H1 (cell line): ENCODE measurements around the gene ULK1. TPM values are rescaled to one million over a fixed set of nuclear protein-coding genes. Genes with fewer than 3 reads are reported as not detected.

Experiments
- CTCF ChIA-PET: fragments of 300-600 bp; sonication (Branson Sonifier 250); formaldehyde crosslinking; loops from one replicate; lab custom pipeline; 2021; ENCODE audit not compliant: partially characterized antibody; lab: Charles Lee
- POLR2A ChIA-PET: fragments of 300-600 bp; sonication (Branson Sonifier 250); formaldehyde crosslinking; loops from one replicate; lab custom pipeline; 2021; ENCODE audit warnings: inconsistent platforms; ENCODE audit not compliant: partially characterized antibody; lab: Charles Lee
- DNase-seq, 2 experiments: peaks; one replicate each; pipeline versions ENCODE4 v3.0.0 to v3.0.0-alpha.2; 2010 to 2022; ENCODE audit warnings: low spot score in 2 of 2, low read depth in 1 of 2, mixed read lengths in 1 of 2
- FAIRE-seq: peaks from 2 replicates; lab custom pipeline; 2011; peaks lifted over from hg19 to GRCh38; lab: Jason Lieb, UNC
- H2AFZ ChIP-seq: 2 replicates; pipeline ENCODE4 v1.8.1; 2012; ENCODE audit warnings: low read length, inconsistent platforms
- H2AK5ac ChIP-seq: 2 replicates; pipeline ENCODE4 v1.6.1; 2013; ENCODE audit warnings: low read depth, low read length
- H2BK120ac ChIP-seq: replicated peaks from 2 replicates; pipeline ENCODE3; 2013; ENCODE audit warnings: low read depth, low read length, inconsistent platforms
- H2BK12ac ChIP-seq: 2 replicates; pipeline ENCODE4 v1.6.1; 2013; ENCODE audit warnings: low read depth, low read length
- H2BK15ac ChIP-seq: 2 replicates; pipeline ENCODE4 v1.6.1; 2013; ENCODE audit warnings: low read length
- H2BK20ac ChIP-seq: 2 replicates; pipeline ENCODE4 v1.6.1; 2013; ENCODE audit warnings: low read length
- H2BK5ac ChIP-seq: 2 replicates; pipeline ENCODE4 v1.6.1; 2013; ENCODE audit warnings: low read depth, low read length
- H3K14ac ChIP-seq: 2 replicates; pipeline ENCODE4 v1.6.1; 2013; ENCODE audit warnings: inconsistent platforms; ENCODE audit not compliant: insufficient read length
- H3K18ac ChIP-seq: 2 replicates; pipeline ENCODE4 v1.6.1; 2013; ENCODE audit warnings: low read length; ENCODE audit errors: extremely low read depth
- H3K23ac ChIP-seq: 2 replicates; pipeline ENCODE4 v1.6.1; 2013; ENCODE audit warnings: inconsistent platforms; ENCODE audit not compliant: insufficient read length
- H3K23me2 ChIP-seq: 2 replicates; pipeline ENCODE4 v1.6.1; 2013; ENCODE audit warnings: low read depth, low read length
- H3K27ac ChIP-seq: 2 replicates; pipeline ENCODE4 v1.6.1; 2011; ENCODE audit warnings: low read depth, low read length, inconsistent platforms
- H3K27me3 ChIP-seq, 4 experiments: replicated peaks in 1 of 4; 1 replicate in 1 of 4; 2 replicates in 3 of 4; pipeline versions ENCODE4 v1.6.1 to v1.8.1; 2011 to 2013; ENCODE audit warnings: low read length in 3 of 4, mild to moderate bottlenecking in 3 of 4, inconsistent platforms in 2 of 4, mixed read lengths in 2 of 4, moderate library complexity in 1 of 4; ENCODE audit not compliant: control insufficient read depth in 3 of 4, insufficient read depth in 3 of 4; ENCODE audit errors: extremely low read depth in 1 of 4
- H3K36me3 ChIP-seq, 4 experiments: 2 replicates each; pipeline versions ENCODE4 v1.6.1 to v1.8.1; 2011 to 2013; ENCODE audit warnings: mild to moderate bottlenecking in 4 of 4, low read length in 3 of 4, moderate library complexity in 2 of 4, control low read depth in 1 of 4, inconsistent platforms in 1 of 4; ENCODE audit not compliant: insufficient read depth in 4 of 4, control insufficient read depth in 2 of 4
- H3K4ac ChIP-seq: replicated peaks from 2 replicates; pipeline ENCODE3; 2013; ENCODE audit warnings: low read length, low read depth, mixed read lengths, inconsistent platforms; ENCODE audit not compliant: insufficient read length
- H3K4me1 ChIP-seq, 4 experiments: replicated peaks in 1 of 4; 1 replicate in 1 of 4; 2 replicates in 3 of 4; pipeline versions ENCODE4 v1.6.1 to v1.8.1; 2011 to 2013; ENCODE audit warnings: low read length in 3 of 4, inconsistent platforms in 2 of 4, mixed read lengths in 1 of 4; ENCODE audit not compliant: insufficient read depth in 4 of 4, control insufficient read depth in 3 of 4
- H3K4me2 ChIP-seq, 2 experiments: 2 replicates each; pipeline versions ENCODE4 v1.6.1 to v1.8.1; 2011 to 2013; ENCODE audit warnings: low read depth in 2 of 2, low read length in 2 of 2, control low read depth in 1 of 2, inconsistent platforms in 1 of 2, mild to moderate bottlenecking in 1 of 2; ENCODE audit not compliant: insufficient read depth in 1 of 2
- H3K4me3 ChIP-seq, 4 experiments: fragments of 200-600, 300-600 bp in 1 of 4; sonication (generic), shearing (Covaris generic), sonication (Bioruptor Twin) in 1 of 4; 2 replicates each; pipeline versions ENCODE4 v1.5.1 to v1.8.1; 2011 to 2016; ENCODE audit warnings: low read length in 4 of 4, low read depth in 3 of 4, control low read depth in 2 of 4, inconsistent platforms in 2 of 4, mild to moderate bottlenecking in 2 of 4, mixed read lengths in 1 of 4, moderate library complexity in 1 of 4; ENCODE audit not compliant: insufficient read depth in 2 of 4; ENCODE audit errors: extremely low read depth in 1 of 4
- H3K56ac ChIP-seq: replicated peaks from 2 replicates; pipeline ENCODE3; 2013; ENCODE audit warnings: low read depth, mild to moderate bottlenecking, mixed read lengths, low read length, inconsistent platforms; ENCODE audit not compliant: insufficient read length
- H3K79me1 ChIP-seq: 2 replicates; pipeline ENCODE4 v1.6.1; 2013; ENCODE audit warnings: low read depth, low read length, control low read depth
- H3K79me2 ChIP-seq, 2 experiments: 2 replicates each; pipeline versions ENCODE4 v1.6.1 to v1.8.1; 2012 to 2013; ENCODE audit warnings: low read length in 2 of 2, mild to moderate bottlenecking in 2 of 2, inconsistent platforms in 1 of 2; ENCODE audit not compliant: insufficient read depth in 2 of 2, control insufficient read depth in 1 of 2
- H3K9ac ChIP-seq, 4 experiments: replicated peaks in 1 of 4; 1 replicate in 1 of 4; 2 replicates in 3 of 4; pipeline versions ENCODE4 v1.6.1 to v1.8.1; 2011 to 2013; ENCODE audit warnings: low read depth in 3 of 4, low read length in 3 of 4, control low read depth in 2 of 4, mild to moderate bottlenecking in 2 of 4, moderate library complexity in 2 of 4, inconsistent platforms in 1 of 4; ENCODE audit errors: extremely low read depth in 1 of 4
- H3K9me3 ChIP-seq, 2 experiments: 2 replicates each; pipeline versions ENCODE4 v1.6.1 to v1.8.1; 2012 to 2013; ENCODE audit warnings: mild to moderate bottlenecking in 2 of 2, moderate library complexity in 2 of 2, control low read depth in 1 of 2, inconsistent platforms in 1 of 2, low read depth in 1 of 2, low read length in 1 of 2, mixed read lengths in 1 of 2; ENCODE audit not compliant: insufficient read depth in 2 of 2
- H4K20me1 ChIP-seq, 2 experiments: replicated peaks in 1 of 2; 2 replicates each; pipeline versions ENCODE3 to v1.8.1; 2011 to 2013; ENCODE audit warnings: inconsistent platforms in 2 of 2, low read length in 2 of 2, mild to moderate bottlenecking in 1 of 2; ENCODE audit not compliant: insufficient read depth in 2 of 2, control insufficient read depth in 1 of 2
- H4K5ac ChIP-seq: 2 replicates; pipeline ENCODE4 v1.6.1; 2013; ENCODE audit warnings: low read length, low read depth, mixed read lengths, inconsistent platforms; ENCODE audit not compliant: insufficient read length
- H4K8ac ChIP-seq: 2 replicates; pipeline ENCODE4 v1.8.0; 2013; ENCODE audit warnings: mild to moderate bottlenecking, moderate library complexity, low read length, inconsistent platforms; ENCODE audit not compliant: insufficient read depth; ENCODE audit errors: extremely low read depth
- H4K91ac ChIP-seq: replicated peaks from 2 replicates; pipeline ENCODE3; 2013; ENCODE audit warnings: low read length, mixed read lengths, inconsistent platforms; ENCODE audit not compliant: insufficient read length
- BRCA1 ChIP-seq: IDR thresholded peaks from 2 replicates; pipeline ENCODE4 v1.6.1; 2012; ENCODE audit warnings: low read depth, low read length, improper control_type of control experiment
- CHD2 ChIP-seq: IDR thresholded peaks from 2 replicates; pipeline ENCODE4 v1.6.1; 2012; ENCODE audit warnings: low read length, improper control_type of control experiment
- EP300 ChIP-seq, 2 experiments: IDR thresholded peaks; 1 replicate in 1 of 2; 2 replicates in 1 of 2; pipeline ENCODE4 v1.6.1; 2011 to 2012; ENCODE audit warnings: low read depth in 2 of 2, low read length in 2 of 2, mild to moderate bottlenecking in 2 of 2, borderline replicate concordance in 1 of 2, inconsistent platforms in 1 of 2, moderate library complexity in 1 of 2
- NANOG ChIP-seq: IDR thresholded peaks from 2 replicates; pipeline ENCODE4 v1.6.1; 2011; ENCODE audit warnings: low read length, low read depth, mild to moderate bottlenecking, inconsistent platforms; ENCODE audit not compliant: insufficient read depth, poor library complexity, severe bottlenecking
- RFX5 ChIP-seq: IDR thresholded peaks from 2 replicates; pipeline ENCODE4 v1.6.1; 2011; ENCODE audit warnings: low read depth, low read length, improper control_type of control experiment, borderline replicate concordance
- SIRT6 ChIP-seq: IDR thresholded peaks from one replicate; pipeline ENCODE4 v1.7.1; 2012; ENCODE audit warnings: low read length, inconsistent platforms
- SP1 ChIP-seq: IDR thresholded peaks from 2 replicates; pipeline ENCODE4 v1.6.1; 2011; ENCODE audit warnings: low read depth, low read length
- SRF ChIP-seq: IDR thresholded peaks from 2 replicates; pipeline ENCODE4 v1.6.1; 2011; ENCODE audit warnings: mild to moderate bottlenecking, low read depth, low read length, moderate library complexity
- TBP ChIP-seq: IDR thresholded peaks from 2 replicates; pipeline ENCODE4 v1.6.1; 2011; ENCODE audit warnings: low read depth, low read length, improper control_type of control experiment
- TEAD4 ChIP-seq: IDR thresholded peaks from 2 replicates; pipeline ENCODE4 v1.6.1; 2012; ENCODE audit warnings: low read depth, low read length, inconsistent platforms, mixed read lengths
- YY1 ChIP-seq: IDR thresholded peaks from 2 replicates; pipeline ENCODE4 v1.6.1; 2011; ENCODE audit warnings: low read depth, mild to moderate bottlenecking, low read length
- WGBS, 2 experiments: shearing (Covaris generic) in 1 of 2; methylation state at CpG; one replicate each; pipeline versions ENCODE4 v1.1.6 to v1.1.7; 2013 to 2015; ENCODE audit warnings: low lambda C conversion rate in 2 of 2, mixed read lengths in 2 of 2, inconsistent platforms in 1 of 2, low coverage in 1 of 2, missing lambda C conversion rate in 1 of 2; ENCODE audit not compliant: insufficient replicate concordance in 2 of 2, insufficient coverage in 1 of 2, insufficient read length in 1 of 2; ENCODE audit errors: extremely low coverage in 1 of 2, missing lambda C conversion rate in 1 of 2; 5-methylcytosine and 5-hydroxymethylcytosine counted together
- polyA plus RNA-seq, 7 experiments: library from polyadenylated mRNA; depleted of rRNA in 3 of 7; stranded (reverse) in 5 of 7; unstranded in 2 of 7; fragments of >200 nt in 5 of 7; fragments of 200-250 nt in 2 of 7; gene quantifications; 1 replicate in 5 of 7; 2 replicates in 1 of 7; 4 replicates in 1 of 7; pipeline versions ENCODE4 v1.2.1 to v1.2.3, GENCODE V29; 2011 to 2013; ENCODE audit warnings: missing spikeins in 2 of 7, mixed read lengths in 2 of 7
- total RNA-seq: library from RNA; stranded (reverse); fragmentation: NEBNext Ultra II Directional; extraction: Animal tissue kit (Norgen Biotek cat#: 25700); gene quantifications from 2 replicates; pipeline ENCODE4 v1.2.1, GENCODE V29; 2021

Gene ULK1
- total and polyA plus RNA-seq, 2 of the 8 experiments (the other 6 are each of a cell fraction or from before 2014, with no cell fraction given): 13.0 to 44.1 TPM

GRCh38 chr12:131904346-131904745, 9.9 kb downstream of the ULK1 start:
- Histone ChIP-seq H4K20me1 (peaks cover 14 to 18% of the 10 kb centered on the region in 2 experiments), H2BK15ac (no peak overlapping the region), H3K4me3 (no peak overlapping the region), H3K9ac (no peak overlapping the region), H3K4me1 (peaks cover 0 to 2% (median 0%) of the 10 kb centered on the region in 4 experiments; a peak in 2 of 7 replicates), H3K4ac (no peak overlapping the region), H4K91ac (no peak overlapping the region), H2BK20ac (no peak overlapping the region), H2BK5ac (peak overlapping the region; percentile 66; the same call in 1 of the 2 replicates), H3K27me3 (no peaks in the 10 kb centered on the region), H2BK120ac (no peak overlapping the region), H3K56ac (no peak overlapping the region), H3K79me1 (peaks cover 13% of the 10 kb centered on the region), H3K36me3 (peaks cover 0 to 15% (median 0%) of the 10 kb centered on the region in 4 experiments; a peak in 3 of 8 replicates), H3K9me3 (no peaks in the 10 kb centered on the region), H2AK5ac (no peak overlapping the region), H3K14ac (no peak overlapping the region), H3K18ac (no peak overlapping the region; the same call in 1 of the 2 replicates), H3K79me2 (peaks cover 0 to 32% of the 10 kb centered on the region in 2 experiments; a peak in 1 of 4 replicates), H3K23me2 (no peaks in the 10 kb centered on the region), H3K4me2 (no peak overlapping the region), H4K8ac (no peak overlapping the region), H4K5ac (no peak overlapping the region), H2AFZ (no peak overlapping the region), H3K27ac (no peak overlapping the region), H3K23ac (no peak overlapping the region), H2BK12ac (no peak overlapping the region)
- WGBS, 2 experiments: 89% methylated on average over 5 of the region's 5 CpGs; no CpG with 5 or more reads in 1 of the 2 experiments
- DNase-seq: no peak
- TF ChIP-seq RFX5 (no peak), TBP (no peak), EP300 (IDR thresholded peaks at IDR 0.05; ENCODE audit: borderline replicate concordance in 1 of 2, low read depth in 2 of 2, low read length in 2 of 2) (no peak), SRF (no peak), CHD2 (no peak), TEAD4 (no peak), BRCA1 (no peak), SIRT6 (no peak), SP1 (no peak), YY1 (no peak), NANOG (no peak)
- ChIA-PET POLR2A (interaction anchor here (0.9 to 6.5 kb wide), 6 partner anchors 12 to 1025 kb away, joined by 3 to 27 read pairs (median 3); partner anchors contain the start of gene PUS1), CTCF (interaction anchor here (0.9 to 1.0 kb wide), 3 partner anchors 11 to 269 kb away, joined by 3 to 4 read pairs (median 3); no protein-coding TSS in a partner anchor)
- FAIRE-seq: no peak
